ENCODE measurements around the gene SUV39H2.

DNA sequence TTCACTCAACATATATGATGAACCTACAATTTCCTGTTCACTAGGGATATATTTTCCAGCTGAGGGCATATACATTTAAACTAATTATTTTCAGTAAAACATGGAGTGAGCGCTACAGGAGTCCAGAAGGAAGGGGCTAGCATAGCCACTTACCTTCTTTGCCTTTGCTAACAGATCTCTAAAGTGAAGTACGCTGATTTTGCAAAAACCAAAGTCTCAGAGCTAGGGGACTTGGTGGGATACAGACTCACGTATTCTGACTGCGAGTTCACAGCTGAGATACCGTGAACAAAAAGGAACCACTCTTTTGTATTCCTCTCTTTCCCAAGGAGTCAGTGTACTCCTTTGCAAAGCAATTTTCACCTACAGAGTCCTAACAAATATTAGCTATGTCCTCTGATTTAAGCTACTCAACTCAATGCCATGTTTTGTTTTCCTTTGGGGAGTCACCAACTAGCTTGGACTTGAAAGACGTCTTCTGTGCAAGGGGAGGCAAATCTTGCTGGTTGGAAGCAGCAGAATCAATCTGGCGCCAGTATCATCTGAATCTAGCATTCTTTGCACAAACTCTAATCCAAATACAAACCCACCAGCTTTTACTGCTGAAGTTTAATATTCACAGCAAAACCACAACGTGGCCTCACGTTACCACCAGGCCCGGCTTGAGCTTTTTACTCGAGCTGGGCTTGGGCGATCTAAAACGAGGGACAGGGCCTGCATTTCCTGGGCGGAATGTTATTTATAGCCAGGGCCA is 41.5 kb upstream of the SUV39H2 start:
- TF ChIP-seq, protein P1, sequence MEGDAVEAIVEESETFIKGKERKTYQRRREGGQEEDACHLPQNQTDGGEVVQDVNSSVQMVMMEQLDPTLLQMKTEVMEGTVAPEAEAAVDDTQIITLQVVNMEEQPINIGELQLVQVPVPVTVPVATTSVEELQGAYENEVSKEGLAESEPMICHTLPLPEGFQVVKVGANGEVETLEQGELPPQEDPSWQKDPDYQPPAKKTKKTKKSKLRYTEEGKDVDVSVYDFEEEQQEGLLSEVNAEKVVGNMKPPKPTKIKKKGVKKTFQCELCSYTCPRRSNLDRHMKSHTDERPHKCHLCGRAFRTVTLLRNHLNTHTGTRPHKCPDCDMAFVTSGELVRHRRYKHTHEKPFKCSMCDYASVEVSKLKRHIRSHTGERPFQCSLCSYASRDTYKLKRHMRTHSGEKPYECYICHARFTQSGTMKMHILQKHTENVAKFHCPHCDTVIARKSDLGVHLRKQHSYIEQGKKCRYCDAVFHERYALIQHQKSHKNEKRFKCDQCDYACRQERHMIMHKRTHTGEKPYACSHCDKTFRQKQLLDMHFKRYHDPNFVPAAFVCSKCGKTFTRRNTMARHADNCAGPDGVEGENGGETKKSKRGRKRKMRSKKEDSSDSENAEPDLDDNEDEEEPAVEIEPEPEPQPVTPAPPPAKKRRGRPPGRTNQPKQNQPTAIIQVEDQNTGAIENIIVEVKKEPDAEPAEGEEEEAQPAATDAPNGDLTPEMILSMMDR (IDR thresholded peaks at IDR 0.05): no peak
- TF ChIP-seq SIN3A (IDR thresholded peaks at IDR 0.05; ENCODE audit: borderline replicate concordance, insufficient read depth, low read depth, low read length): no peak

All from Panc1 (cell line).